RCC 7860 (cell line): ENCODE data around the gene GYPE.
"Not testable (repeated sequence)": the region's sequence is repeated elsewhere in the genome, so short reads cannot be mapped to it uniquely, and the experiment has no call there.

Experiments
- DNase-seq: peaks from one replicate; pipeline ENCODE4 v3.0.0-alpha.2; 2015; ENCODE audit warnings: low spot score
- FAIRE-seq: peaks from 2 replicates; lab custom pipeline; 2012; peaks lifted over from hg19 to GRCh38; lab: Jason Lieb, UNC

Gene GYPE

GRCh38 chr4:143875357-143875756 is 30.0 kb downstream of the GYPE start:
- not testable (repeated sequence) for DNase-seq, FAIRE-seq

- not testable (repeated sequence) for DNase-seq
Measured at GRCh38 chr4:143870523-143871268, 34.7 kb downstream of the GYPE start.

GRCh38 chr4:143869925-143870324 is 35.4 kb downstream of the GYPE start:
- not testable (repeated sequence) for DNase-seq, FAIRE-seq

More at GRCh38 chr4:143870523-143871268, 34.7 kb downstream of the GYPE start:
- not testable (repeated sequence) for FAIRE-seq

- not testable (repeated sequence) for FAIRE-seq, DNase-seq
Measured at GRCh38 chr4:143862716-143863115, 42.6 kb downstream of the GYPE start.

GRCh38 chr4:143858456-143858855 is 46.9 kb downstream of the GYPE start:
- FAIRE-seq (no peak), DNase-seq (no peak)

GRCh38 chr4:143857391-143858336 is 47.7 kb downstream of the GYPE start:
- not testable (repeated sequence) for DNase-seq, FAIRE-seq

- not testable (repeated sequence) for DNase-seq, FAIRE-seq
Measured at GRCh38 chr4:143856017-143856557, 49.3 kb downstream of the GYPE start.

GRCh38 chr4:143854645-143855044 is 50.7 kb downstream of the GYPE start:
- DNase-seq, FAIRE-seq: not testable (repeated sequence)

- not testable (repeated sequence) for FAIRE-seq, DNase-seq
Measured at GRCh38 chr4:143849296-143849695, 56.1 kb downstream of the GYPE start.

GRCh38 chr4:143843506-143843832 is 61.9 kb downstream of the GYPE start:
- FAIRE-seq, DNase-seq: not testable (repeated sequence)

GRCh38 chr4:143842624-143843505 is 62.5 kb downstream of the GYPE start:
- not testable (repeated sequence) for DNase-seq, FAIRE-seq

- DNase-seq, FAIRE-seq: not testable (repeated sequence)
Measured at GRCh38 chr4:143839413-143839812, 65.9 kb downstream of the GYPE start.

GRCh38 chr4:143834196-143834595 is 71.2 kb downstream of the GYPE start:
- not testable (repeated sequence) for FAIRE-seq

GRCh38 chr4:143833676-143834075 is 71.7 kb downstream of the GYPE start:
- not testable (repeated sequence) for FAIRE-seq, DNase-seq

More at GRCh38 chr4:143834196-143834595, 71.2 kb downstream of the GYPE start:
- DNase-seq, result not testable (repeated sequence)

GRCh38 chr4:143830576-143830975 is 74.8 kb downstream of the GYPE start:
- FAIRE-seq, result not testable (repeated sequence)

GRCh38 chr4:143829239-143829620 is 76.1 kb downstream of the GYPE start:
- FAIRE-seq, DNase-seq: not testable (repeated sequence)

More at GRCh38 chr4:143830576-143830975, 74.8 kb downstream of the GYPE start:
- not testable (repeated sequence) for DNase-seq
